K562 (cell line): ENCODE measurements around the gene FHIT. TPM values are rescaled to one million over a fixed set of nuclear protein-coding genes. Genes with fewer than 3 reads are reported as not detected.

ENCODE experiments used
- ATAC-seq: fragments of 200-7000 bp; cut with Tn5 transposase; 3 replicates; pipeline ENCODE4 v1.9.1; 2020; ENCODE audit warnings: moderate library complexity
- BruUV-seq: library from RNA; stranded (reverse); fragments of 400-500 nt; replicated peaks from 2 replicates; lab custom pipeline; 2021; lab: Mats Ljungman, UMichigan
- CTCF ChIA-PET: fragments of 300-600 bp; formaldehyde crosslinking; extraction: SDS; loops from one replicate; lab custom pipeline; 2021; ENCODE audit warnings: low intra/inter-chr PET ratio; lab: Yijun Ruan, JAX
- POLR2A ChIA-PET: fragments of 300-600, 350-650 bp; sonication (Branson Sonifier 250); formaldehyde crosslinking; extraction: SDS; loops from one replicate; lab custom pipeline; 2021; ENCODE audit warnings: antibody characterized with exemption, inconsistent platforms; lab: Yijun Ruan, JAX
- DNase-seq, 4 experiments: peaks; one replicate each; pipeline versions ENCODE4 v3.0.0 to v3.0.0-alpha.2; 2011 to 2018; ENCODE audit warnings: low spot score in 3 of 4, mixed read lengths in 3 of 4; ENCODE audit errors: extremely low read depth in 1 of 4
- FAIRE-seq: peaks from 2 replicates; lab custom pipeline; 2011; peaks lifted over from hg19 to GRCh38; lab: Jason Lieb, UNC
- H2AFZ ChIP-seq: 2 replicates; pipeline ENCODE4 v1.6.0; 2011; ENCODE audit warnings: low read depth, low read length, control low read depth, inconsistent platforms
- H3K27ac ChIP-seq: fragments of 200-600 bp; 3 replicates; pipeline ENCODE4 v1.8.0; 2011; ENCODE audit warnings: low read depth, mild to moderate bottlenecking, control low read depth, inconsistent platforms, low read length, moderate library complexity, mixed read lengths; ENCODE audit errors: extremely low read depth
- H3K27me3 ChIP-seq, 2 experiments: fragments of 300-600 bp in 1 of 2; 2 replicates in 1 of 2; 3 replicates in 1 of 2; pipeline versions ENCODE4 v1.6.0 to v1.8.0; 2011; ENCODE audit warnings: inconsistent platforms in 2 of 2, low read length in 2 of 2, mild to moderate bottlenecking in 1 of 2, mixed read lengths in 1 of 2, moderate library complexity in 1 of 2; ENCODE audit not compliant: control insufficient read depth in 2 of 2, insufficient read depth in 2 of 2
- H3K36me3 ChIP-seq: fragments of 300-600 bp; 3 replicates; pipeline ENCODE4 v1.8.0; 2011; ENCODE audit warnings: mild to moderate bottlenecking, low read length, inconsistent platforms; ENCODE audit not compliant: control insufficient read depth, insufficient read depth
- H3K4me1 ChIP-seq, 2 experiments: fragments of 200-600 bp in 1 of 2; replicated peaks in 1 of 2; 2 replicates in 1 of 2; 3 replicates in 1 of 2; pipeline versions ENCODE4 v1.5.1 to v1.8.0; 2011; ENCODE audit warnings: inconsistent platforms in 2 of 2, low read length in 2 of 2, mild to moderate bottlenecking in 1 of 2, mixed read lengths in 1 of 2, moderate library complexity in 1 of 2; ENCODE audit not compliant: control insufficient read depth in 2 of 2, insufficient read depth in 2 of 2
- H3K4me2 ChIP-seq: 2 replicates; pipeline ENCODE4 v1.6.1; 2011; ENCODE audit warnings: low read length, control low read depth, inconsistent platforms, mixed read lengths; ENCODE audit not compliant: insufficient read depth
- H3K4me3 ChIP-seq: fragments of 200-600 bp; sonication (generic), shearing (Covaris generic); 2 replicates; pipeline ENCODE4 v1.5.1; 2016; ENCODE audit warnings: control low read depth, inconsistent platforms
- H3K79me2 ChIP-seq: fragments of 200-600 bp; 3 replicates; pipeline ENCODE4 v1.8.0; 2011; ENCODE audit warnings: low read length, inconsistent platforms; ENCODE audit not compliant: control insufficient read depth, insufficient read depth
- H3K9ac ChIP-seq, 2 experiments: 2 replicates each; pipeline versions ENCODE4 v1.6.0 to v1.6.1; 2011; ENCODE audit warnings: low read depth in 2 of 2, low read length in 2 of 2, control low read depth in 1 of 2, inconsistent platforms in 1 of 2, mild to moderate bottlenecking in 1 of 2, mixed read lengths in 1 of 2; ENCODE audit not compliant: insufficient read depth in 1 of 2
- H3K9me1 ChIP-seq: one replicate; pipeline ENCODE4 v1.6.0; 2011; ENCODE audit warnings: inconsistent platforms, mild to moderate bottlenecking, low read length, moderate library complexity; ENCODE audit not compliant: control insufficient read depth, insufficient read depth
- H3K9me3 ChIP-seq: replicated peaks from 2 replicates; pipeline ENCODE4 v1.5.1; 2011; ENCODE audit warnings: low read depth, low read length, inconsistent platforms; ENCODE audit not compliant: control insufficient read depth, insufficient read depth
- H4K20me1 ChIP-seq: replicated peaks from 2 replicates; pipeline ENCODE4 v1.6.1; 2011; ENCODE audit warnings: low read length, inconsistent platforms, mixed read lengths; ENCODE audit not compliant: control insufficient read depth, insufficient read depth
- BDP1 ChIP-seq: IDR thresholded peaks from 3 replicates; pipeline ENCODE4 v1.6.1; 2011; ENCODE audit not compliant: insufficient read length, insufficient read depth
- CHCHD3 ChIP-seq: fragments of 250-450 bp; sonication (Bioruptor Pico); IDR thresholded peaks from 2 replicates; pipeline ENCODE4 v2.1.2; 2022; ENCODE audit warnings: mild to moderate bottlenecking
- KDM2B ChIP-seq: fragments of 250-450 bp; sonication (Bioruptor Pico); IDR thresholded peaks from 2 replicates; pipeline ENCODE4 v1.8.0; 2021; ENCODE audit warnings: mild to moderate bottlenecking, moderate library complexity
- NR1H2 ChIP-seq: sonication (generic); formaldehyde crosslinking; IDR thresholded peaks from 2 replicates; pipeline ENCODE4 v1.4.0; 2020; ENCODE audit warnings: mild to moderate bottlenecking, missing genetic modification reagents
- PCBP2 ChIP-seq: fragments of 200-400 bp; formaldehyde crosslinking; IDR thresholded peaks from 2 replicates; pipeline ENCODE4 v1.6.1; 2018; ENCODE audit warnings: low read length, low read depth, mild to moderate bottlenecking, moderate library complexity; ENCODE audit not compliant: poor library complexity, severe bottlenecking
- PYGO2 ChIP-seq: fragments of 450-650 bp; IDR thresholded peaks from 2 replicates; pipeline ENCODE4 v1.6.1; 2016; ENCODE audit warnings: mild to moderate bottlenecking, missing genetic modification characterization, moderate library complexity, missing compliant biosample characterization
- SIN3B ChIP-seq: fragments of 450-650 bp; IDR thresholded peaks from 2 replicates; pipeline ENCODE4 v1.6.1; 2017; ENCODE audit warnings: low read depth, mild to moderate bottlenecking, moderate library complexity
- THAP7 ChIP-seq: fragments of 250-450 bp; sonication (Bioruptor Pico); IDR thresholded peaks from 2 replicates; pipeline ENCODE4 v1.5.0; 2021
- ZBED1 ChIP-seq: IDR thresholded peaks from 2 replicates; pipeline ENCODE4 v1.6.1; 2014
- ZNF140 ChIP-seq: fragments of 250-450 bp; sonication (Bioruptor Pico); IDR thresholded peaks from 2 replicates; pipeline ENCODE4 v1.8.0; 2021; ENCODE audit warnings: moderate library complexity, mild to moderate bottlenecking, inconsistent platforms
- ZNF354B ChIP-seq: fragments of 250-450 bp; sonication (Bioruptor Pico); IDR thresholded peaks from 2 replicates; pipeline ENCODE4 v1.4.0; 2020
- ZNF449 ChIP-seq: fragments of 250-450 bp; sonication (Bioruptor Pico); IDR thresholded peaks from 2 replicates; pipeline ENCODE4 v1.8.0; 2022; ENCODE audit warnings: moderate library complexity, mild to moderate bottlenecking, inconsistent platforms
- ZNF77 ChIP-seq: fragments of 250-450 bp; sonication (Bioruptor Pico); IDR thresholded peaks from 2 replicates; pipeline ENCODE4 v1.5.0; 2020
- ZNF830 ChIP-seq: fragments of 250-450 bp; sonication (Bioruptor Pico); IDR thresholded peaks from 2 replicates; pipeline ENCODE4 v1.5.0; 2021; ENCODE audit warnings: mild to moderate bottlenecking
- ZZZ3 ChIP-seq: fragments of 450-650 bp; IDR thresholded peaks from 2 replicates; pipeline ENCODE4 v1.6.1; 2016; ENCODE audit warnings: antibody characterized with exemption, mild to moderate bottlenecking, moderate library complexity
- WGBS: fragments of 100-300 bp; shearing (Covaris generic); methylation state at CpG from one replicate; pipeline ENCODE4 v1.1.6; 2016; ENCODE audit warnings: low coverage, mixed read lengths; ENCODE audit not compliant: insufficient coverage; ENCODE audit errors: missing lambda C conversion rate; 5-methylcytosine and 5-hydroxymethylcytosine counted together
- in situ Hi-C: fragments of 300-500 bp; cut with MboI; formaldehyde crosslinking; loops from 4 replicates; pipeline ENCODE4 v1.15.0; 2018; ENCODE audit warnings: inconsistent platforms, mixed read lengths
- intact Hi-C: fragments of 100-400 bp; cut with micrococcal nuclease; formaldehyde crosslinking; loops from 2 replicates; pipeline ENCODE4 v1.14.2; 2022
- polyA plus RNA-seq, 8 experiments: library from polyadenylated mRNA; depleted of rRNA in 4 of 8; stranded (reverse) in 5 of 8; unstranded in 3 of 8; fragments of >200 nt; fragmentation: Nextera tagmentation in 2 of 8; fragmentation: Illumina TruSeq in 1 of 8; extraction: Ambion mirVana in 2 of 8; extraction: Trizol in 1 of 8; gene quantifications; 2 replicates each; pipeline versions ENCODE4 v1.2.1 to v1.2.3, GENCODE V29; 2011 to 2014; ENCODE audit warnings: inconsistent platforms in 1 of 8, missing spikeins in 1 of 8
- total RNA-seq, 7 experiments: library from RNA; depleted of rRNA in 6 of 7; stranded (reverse); fragments of >200 nt in 6 of 7; fragmentation: Illumina TruSeq in 2 of 7; extraction: Trizol in 2 of 7; gene quantifications; 2 replicates each; pipeline versions ENCODE4 v1.2.1 to v1.2.3, GENCODE V29; 2011 to 2021; ENCODE audit warnings: low replicate concordance in 1 of 7

FHIT gene
- total and polyA plus RNA-seq, 9 of the 15 experiments (the other 6 are each of a cell fraction or from before 2014, with no cell fraction given): 1.7 to 9.1 (median 4.3) TPM

GRCh38 chr3:60613769-60614303 lies 637.4 kb downstream of the FHIT start:
- no TSS peak for BruUV-seq
- TF ChIP-seq NR1H2 (CRISPR knock-in tag): no peak
- TF ChIP-seq KDM2B (CRISPR knock-in tag): no peak
- TF ChIP-seq PYGO2 (tag): no peak
- TF ChIP-seq CHCHD3: no peak
- no peak for TF ChIP-seq ZZZ3
- TF ChIP-seq PCBP2: no peak
- TF ChIP-seq ZBED1: no peak
- TF ChIP-seq ZNF140 (CRISPR knock-in tag): no peak
- TF ChIP-seq ZNF354B: no peak
- no peak for TF ChIP-seq ZNF449 (CRISPR knock-in tag)
- no peak for TF ChIP-seq THAP7
- no peak for TF ChIP-seq SIN3B
- TF ChIP-seq BDP1: no peak
- TF ChIP-seq ZNF77: no peak
- no peak for TF ChIP-seq ZNF830
- WGBS: 0% methylated on average over 1 of the region's 1 CpG
- Histone ChIP-seq H4K20me1 (no peaks in the 10 kb centered on the region), H3K9me3 (no peaks in the 10 kb centered on the region), H3K79me2 (no peaks in the 10 kb centered on the region), H3K27me3 (no peaks in the 10 kb centered on the region), H3K36me3 (no peaks in the 10 kb centered on the region), H3K9me1 (no peaks in the 10 kb centered on the region), H3K9ac (no peak overlapping the region), H3K4me3 (no peak overlapping the region), H3K4me1 (no peaks in the 10 kb centered on the region), H2AFZ (no peak overlapping the region), H3K27ac (no peak overlapping the region), H3K4me2 (no peak overlapping the region)
- DNase-seq (no peak), ATAC-seq (no peak), FAIRE-seq (no peak)
- ChIA-PET CTCF (no interaction called here), POLR2A (no interaction called here)
- intact Hi-C loops (no loop called here), in situ Hi-C loops (loop anchor here (10.0 kb wide), 1 partner anchor 161 kb away; no protein-coding TSS in a partner anchor)
